ENCODE data around the gene ARHGEF35.
"Not testable (repeated sequence)": the region's sequence is repeated elsewhere in the genome, so short reads cannot be mapped to it uniquely, and the experiment has no call there.

Gene ARHGEF35

GRCh38 chr7:144195212-144195872 lies at the start of gene ARHGEF35:
Gene ARHGEF35, minus strand, starts transcription at chr7:144195833. Its CDS starts 7,450 bp downstream, at chr7:144188383.
- DNase-seq = not testable (repeated sequence)

GRCh38 chr7:144245372-144245771 lies 49.7 kb upstream of the ARHGEF35 start:
- not testable (repeated sequence) for DNase-seq

GRCh38 chr7:144239365-144239764 lies 43.7 kb upstream of the ARHGEF35 start, which contains the start of gene OR2A42:
Gene OR2A42, minus strand, starts transcription at chr7:144239605. Its CDS starts 6,762 bp downstream, at chr7:144232843.
- not testable (repeated sequence) for DNase-seq

- not testable (repeated sequence) for DNase-seq
These were observed 43.0 kb upstream of the ARHGEF35 start for GRCh38 chr7:144238530-144239082.

- not testable (repeated sequence) for DNase-seq
These were observed 37.4 kb upstream of the ARHGEF35 start for GRCh38 chr7:144233039-144233438.

- DNase-seq = not testable (repeated sequence)
These were observed 35.4 kb upstream of the ARHGEF35 start for GRCh38 chr7:144231027-144231426.

- not testable (repeated sequence) for DNase-seq
These were observed 33.2 kb upstream of the ARHGEF35 start for GRCh38 chr7:144228810-144229209.

- not testable (repeated sequence) for DNase-seq
These were observed 31.2 kb upstream of the ARHGEF35 start for GRCh38 chr7:144226866-144227265.

- not testable (repeated sequence) for DNase-seq
These were observed 28.0 kb upstream of the ARHGEF35 start for GRCh38 chr7:144223675-144224074.

- not testable (repeated sequence) for DNase-seq
These were observed 24.9 kb upstream of the ARHGEF35 start for GRCh38 chr7:144220531-144220930.

- not testable (repeated sequence) for DNase-seq
These were observed 23.5 kb upstream of the ARHGEF35 start for GRCh38 chr7:144219149-144219548.

GRCh38 chr7:144218581-144218980 lies 22.9 kb upstream of the ARHGEF35 start:
- not testable (repeated sequence) for DNase-seq

- not testable (repeated sequence) for DNase-seq
These were observed 21.6 kb upstream of the ARHGEF35 start for GRCh38 chr7:144217200-144217599.

- DNase-seq = not testable (repeated sequence)
These were observed 9.7 kb upstream of the ARHGEF35 start for GRCh38 chr7:144205306-144205705.

- DNase-seq = not testable (repeated sequence)
These were observed 7.5 kb upstream of the ARHGEF35 start for GRCh38 chr7:144203086-144203485.

- DNase-seq = not testable (repeated sequence)
These were observed 6.3 kb upstream of the ARHGEF35 start for GRCh38 chr7:144201978-144202377.

GRCh38 chr7:144198934-144199333 lies 3.3 kb upstream of the ARHGEF35 start:
- DNase-seq = not testable (repeated sequence)

GRCh38 chr7:144194453-144194852 lies 1.2 kb downstream of the ARHGEF35 start:
- not testable (repeated sequence) for DNase-seq

- DNase-seq = not testable (repeated sequence)
These were observed 1.9 kb downstream of the ARHGEF35 start for GRCh38 chr7:144193782-144194181.

- DNase-seq = not testable (repeated sequence)
These were observed 7.0 kb downstream of the ARHGEF35 start for GRCh38 chr7:144188578-144189171.

GRCh38 chr7:144187848-144188247 lies 7.8 kb downstream of the ARHGEF35 start:
- DNase-seq = not testable (repeated sequence)

GRCh38 chr7:144183166-144183565 lies 12.5 kb downstream of the ARHGEF35 start, which contains the start of gene CTAGE4:
Gene CTAGE4, plus strand, starts transcription at chr7:144183466. Its CDS starts 38 bp downstream, at chr7:144183504.
- not testable (repeated sequence) for DNase-seq

- DNase-seq = not testable (repeated sequence)
These were observed 16.5 kb downstream of the ARHGEF35 start for GRCh38 chr7:144179165-144179479.
